Measurements from ENCODE around the gene HDAC4. TPM values are rescaled to one million over a fixed set of nuclear protein-coding genes. Genes with fewer than 3 reads are reported as not detected.

The HDAC4 gene
- total and polyA plus RNA-seq, 2 experiments from 2014 or later: 8.1 to 41.8 TPM

DNA sequence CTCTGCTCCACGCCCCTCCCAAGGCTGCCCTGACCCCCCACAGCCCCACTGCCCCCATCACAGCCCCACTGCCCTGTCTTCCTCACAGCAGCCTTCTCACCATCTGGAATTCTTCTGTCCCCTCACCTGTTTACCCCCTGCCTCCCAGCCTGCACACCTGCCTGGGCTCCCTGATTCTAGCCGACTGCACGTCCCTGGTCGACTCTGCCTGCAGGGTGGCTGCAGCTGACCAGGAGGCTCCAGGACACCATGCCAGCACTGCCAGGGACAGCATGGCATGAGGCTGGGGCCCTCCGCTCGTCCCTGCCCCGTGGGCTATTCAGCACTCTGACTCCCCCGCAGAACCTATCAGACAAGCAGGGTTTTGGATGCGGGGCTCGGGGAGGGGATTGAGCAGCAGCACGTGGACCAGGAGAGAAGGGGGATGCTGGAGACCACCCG is 254.1 kb downstream of the HDAC4 start:
- Histone ChIP-seq H3K79me2 (replicated peaks; ENCODE audit: insufficient read depth) (no peaks in the 10 kb centered on the region), H3K36me3 (ENCODE audit: insufficient read depth) (no peaks in the 10 kb centered on the region), H3K4me1 (ENCODE audit: insufficient read depth) (no peaks in the 10 kb centered on the region), H4K20me1 (replicated peaks; ENCODE audit: insufficient read depth) (0 out of 2 replicates have a peak, but pooled peaks cover 4% of the 10 kb centered on the region), H3K9me2 (ENCODE audit: insufficient read depth) (no peaks in the 10 kb centered on the region), H3K4me2 (no peak overlapping the region), H3K27me3 (ENCODE audit: insufficient read depth) (no peaks in the 10 kb centered on the region), H3K4me3 (no peak overlapping the region), H2AFZ (no peak overlapping the region), H3F3A (replicated peaks; ENCODE audit: low read depth) (no peaks in the 10 kb centered on the region), H3K27ac (ENCODE audit: low read depth) (no peak overlapping the region)
- Mint-ChIP-seq H3K27ac (no peak overlapping the region), H3K4me1 (no peaks in the 10 kb centered on the region; the same call in 2 of the 3 replicates), H3K9me3 (no peaks in the 10 kb centered on the region; the same call in 2 of the 3 replicates), H3K36me3 (ENCODE audit: low read depth) (peaks cover 28% of the 10 kb centered on the region), H3K4me3 (no peak overlapping the region), H3K27me3 (ENCODE audit: insufficient read depth, low read depth, poor library complexity) (peaks cover 12% of the 10 kb centered on the region)
- DNase-seq (ENCODE audit: low spot score) (no peak), ATAC-seq (no peak)
- TF ChIP-seq ZNF114 (CRISPR knock-in tag; IDR thresholded peaks at IDR 0.05) (no peak), POLR2AphosphoS5 (IDR thresholded peaks at IDR 0.05; ENCODE audit: low read depth) (no peak), STAT1 (IDR thresholded peaks at IDR 0.05; ENCODE audit: unreplicated experiment) (no peak), REST (IDR thresholded peaks at IDR 0.05; ENCODE audit: unreplicated experiment) (no peak), ZNF331 (CRISPR knock-in tag; IDR thresholded peaks at IDR 0.05; ENCODE audit: low read depth) (no peak), NANOG (IDR thresholded peaks at IDR 0.05; ENCODE audit: borderline replicate concordance) (no peak), EZH2 (IDR thresholded peaks at IDR 0.05; ENCODE audit: low read depth, unreplicated experiment) (no peak), JUNB (IDR thresholded peaks at IDR 0.05; ENCODE audit: unreplicated experiment) (no peak), EZH2phosphoT487 (IDR thresholded peaks at IDR 0.05; ENCODE audit: unreplicated experiment) (no peak), CREB1 (CRISPR knock-in tag; IDR thresholded peaks at IDR 0.05; ENCODE audit: low read depth) (no peak)

DNA sequence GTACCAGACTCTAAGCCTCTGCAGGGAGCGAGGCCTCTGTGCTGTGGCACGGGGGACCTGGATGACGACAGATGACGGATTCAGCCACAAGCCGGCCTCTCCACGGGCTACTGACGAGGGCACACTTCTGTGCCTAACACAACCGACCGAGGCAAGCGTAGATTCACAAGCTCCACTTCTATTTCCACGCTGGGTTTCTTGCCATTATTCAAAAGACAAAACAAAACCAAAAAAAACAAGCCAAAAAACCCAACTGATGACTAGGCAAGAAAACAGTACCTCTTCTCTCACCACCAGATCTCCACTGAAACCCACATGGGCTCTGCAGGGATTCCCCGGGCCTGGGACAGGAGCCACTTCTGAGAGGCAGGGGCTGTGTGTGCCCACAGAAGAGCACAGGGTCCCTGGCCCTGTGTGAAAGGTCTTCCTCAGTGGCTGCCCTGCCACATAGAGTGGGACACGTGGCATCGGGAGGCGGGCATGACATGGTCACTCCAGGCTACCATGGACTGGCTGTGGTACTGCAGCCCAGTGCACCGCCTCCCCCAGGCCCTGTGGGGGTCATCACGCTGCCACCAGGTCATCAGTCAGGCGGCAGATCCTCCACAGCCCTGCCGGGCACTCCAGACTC is 254.7 kb downstream of the HDAC4 start:
- H3K79me2 ChIP-seq (replicated peaks; ENCODE audit: insufficient read depth): no peaks in the 10 kb centered on the region
- no peak for TF ChIP-seq ZNF331 (CRISPR knock-in tag; IDR thresholded peaks at IDR 0.05; ENCODE audit: low read depth)
- TF ChIP-seq, protein P1, sequence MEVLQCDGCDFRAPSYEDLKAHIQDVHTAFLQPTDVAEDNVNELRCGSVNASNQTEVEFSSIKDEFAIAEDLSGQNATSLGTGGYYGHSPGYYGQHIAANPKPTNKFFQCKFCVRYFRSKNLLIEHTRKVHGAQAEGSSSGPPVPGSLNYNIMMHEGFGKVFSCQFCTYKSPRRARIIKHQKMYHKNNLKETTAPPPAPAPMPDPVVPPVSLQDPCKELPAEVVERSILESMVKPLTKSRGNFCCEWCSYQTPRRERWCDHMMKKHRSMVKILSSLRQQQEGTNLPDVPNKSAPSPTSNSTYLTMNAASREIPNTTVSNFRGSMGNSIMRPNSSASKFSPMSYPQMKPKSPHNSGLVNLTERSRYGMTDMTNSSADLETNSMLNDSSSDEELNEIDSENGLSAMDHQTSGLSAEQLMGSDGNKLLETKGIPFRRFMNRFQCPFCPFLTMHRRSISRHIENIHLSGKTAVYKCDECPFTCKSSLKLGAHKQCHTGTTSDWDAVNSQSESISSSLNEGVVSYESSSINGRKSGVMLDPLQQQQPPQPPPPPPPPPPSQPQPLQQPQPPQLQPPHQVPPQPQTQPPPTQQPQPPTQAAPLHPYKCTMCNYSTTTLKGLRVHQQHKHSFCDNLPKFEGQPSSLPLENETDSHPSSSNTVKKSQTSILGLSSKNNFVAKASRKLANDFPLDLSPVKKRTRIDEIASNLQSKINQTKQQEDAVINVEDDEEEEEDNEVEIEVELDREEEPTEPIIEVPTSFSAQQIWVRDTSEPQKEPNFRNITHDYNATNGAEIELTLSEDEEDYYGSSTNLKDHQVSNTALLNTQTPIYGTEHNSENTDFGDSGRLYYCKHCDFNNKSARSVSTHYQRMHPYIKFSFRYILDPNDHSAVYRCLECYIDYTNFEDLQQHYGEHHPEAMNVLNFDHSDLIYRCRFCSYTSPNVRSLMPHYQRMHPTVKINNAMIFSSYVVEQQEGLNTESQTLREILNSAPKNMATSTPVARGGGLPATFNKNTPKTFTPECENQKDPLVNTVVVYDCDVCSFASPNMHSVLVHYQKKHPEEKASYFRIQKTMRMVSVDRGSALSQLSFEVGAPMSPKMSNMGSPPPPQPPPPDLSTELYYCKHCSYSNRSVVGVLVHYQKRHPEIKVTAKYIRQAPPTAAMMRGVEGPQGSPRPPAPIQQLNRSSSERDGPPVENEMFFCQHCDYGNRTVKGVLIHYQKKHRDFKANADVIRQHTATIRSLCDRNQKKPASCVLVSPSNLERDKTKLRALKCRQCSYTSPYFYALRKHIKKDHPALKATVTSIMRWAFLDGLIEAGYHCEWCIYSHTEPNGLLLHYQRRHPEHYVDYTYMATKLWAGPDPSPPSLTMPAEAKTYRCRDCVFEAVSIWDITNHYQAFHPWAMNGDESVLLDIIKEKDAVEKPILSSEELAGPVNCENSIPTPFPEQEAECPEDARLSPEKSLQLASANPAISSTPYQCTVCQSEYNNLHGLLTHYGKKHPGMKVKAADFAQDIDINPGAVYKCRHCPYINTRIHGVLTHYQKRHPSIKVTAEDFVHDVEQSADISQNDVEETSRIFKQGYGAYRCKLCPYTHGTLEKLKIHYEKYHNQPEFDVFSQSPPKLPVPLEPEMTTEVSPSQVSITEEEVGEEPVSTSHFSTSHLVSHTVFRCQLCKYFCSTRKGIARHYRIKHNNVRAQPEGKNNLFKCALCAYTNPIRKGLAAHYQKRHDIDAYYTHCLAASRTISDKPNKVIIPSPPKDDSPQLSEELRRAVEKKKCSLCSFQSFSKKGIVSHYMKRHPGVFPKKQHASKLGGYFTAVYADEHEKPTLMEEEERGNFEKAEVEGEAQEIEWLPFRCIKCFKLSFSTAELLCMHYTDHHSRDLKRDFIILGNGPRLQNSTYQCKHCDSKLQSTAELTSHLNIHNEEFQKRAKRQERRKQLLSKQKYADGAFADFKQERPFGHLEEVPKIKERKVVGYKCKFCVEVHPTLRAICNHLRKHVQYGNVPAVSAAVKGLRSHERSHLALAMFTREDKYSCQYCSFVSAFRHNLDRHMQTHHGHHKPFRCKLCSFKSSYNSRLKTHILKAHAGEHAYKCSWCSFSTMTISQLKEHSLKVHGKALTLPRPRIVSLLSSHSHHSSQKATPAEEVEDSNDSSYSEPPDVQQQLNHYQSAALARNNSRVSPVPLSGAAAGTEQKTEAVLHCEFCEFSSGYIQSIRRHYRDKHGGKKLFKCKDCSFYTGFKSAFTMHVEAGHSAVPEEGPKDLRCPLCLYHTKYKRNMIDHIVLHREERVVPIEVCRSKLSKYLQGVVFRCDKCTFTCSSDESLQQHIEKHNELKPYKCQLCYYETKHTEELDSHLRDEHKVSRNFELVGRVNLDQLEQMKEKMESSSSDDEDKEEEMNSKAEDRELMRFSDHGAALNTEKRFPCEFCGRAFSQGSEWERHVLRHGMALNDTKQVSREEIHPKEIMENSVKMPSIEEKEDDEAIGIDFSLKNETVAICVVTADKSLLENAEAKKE (CRISPR knock-in tag; IDR thresholded peaks at IDR 0.05): no peak
- TF ChIP-seq EZH2phosphoT487 (IDR thresholded peaks at IDR 0.05; ENCODE audit: unreplicated experiment): no peak
- no peak for TF ChIP-seq ZNF114 (CRISPR knock-in tag; IDR thresholded peaks at IDR 0.05)
- no peak for TF ChIP-seq JUNB (IDR thresholded peaks at IDR 0.05; ENCODE audit: unreplicated experiment)
- TF ChIP-seq EZH2 (IDR thresholded peaks at IDR 0.05; ENCODE audit: low read depth, unreplicated experiment): no peak
- TF ChIP-seq CREB1 (CRISPR knock-in tag; IDR thresholded peaks at IDR 0.05; ENCODE audit: low read depth): no peak
- TF ChIP-seq NANOG (IDR thresholded peaks at IDR 0.05; ENCODE audit: borderline replicate concordance): no peak

More for the DNA sequence above, 254.7 kb downstream of the HDAC4 start:
- ATAC-seq (no peak), DNase-seq (ENCODE audit: low spot score) (no peak)
- Histone ChIP-seq H4K20me1 (replicated peaks; ENCODE audit: insufficient read depth) (0 out of 2 replicates have a peak, but pooled peaks cover 4% of the 10 kb centered on the region), H3K4me2 (no peak overlapping the region), H2AFZ (no peak overlapping the region), H3K4me1 (ENCODE audit: insufficient read depth) (no peaks in the 10 kb centered on the region), H3K27ac (ENCODE audit: low read depth) (no peak overlapping the region), H3K27me3 (ENCODE audit: insufficient read depth) (no peaks in the 10 kb centered on the region), H3F3A (replicated peaks; ENCODE audit: low read depth) (no peaks in the 10 kb centered on the region), H3K4me3 (no peak overlapping the region), H3K36me3 (ENCODE audit: insufficient read depth) (no peaks in the 10 kb centered on the region), H3K9me2 (ENCODE audit: insufficient read depth) (no peaks in the 10 kb centered on the region)
- H3K27ac Mint-ChIP-seq: peak overlapping the region; percentile 34; the same call in 1 of the 2 replicates
- H3K27me3 Mint-ChIP-seq (ENCODE audit: insufficient read depth, low read depth, poor library complexity): peaks cover 13% of the 10 kb centered on the region
- H3K4me3 Mint-ChIP-seq: no peak overlapping the region; the same call in 2 of the 3 replicates
- H3K36me3 Mint-ChIP-seq (ENCODE audit: low read depth): peaks cover 31% of the 10 kb centered on the region
- no peaks in the 10 kb centered on the region; the same call in 2 of the 3 replicates for H3K4me1 Mint-ChIP-seq
- no peaks in the 10 kb centered on the region; the same call in 2 of the 3 replicates for H3K9me3 Mint-ChIP-seq

All from GM23338 (cell line).